GM19193 (cell line): Measurements from ENCODE around the gene IL23R.

Experiments
- POLR2A ChIP-seq: IDR thresholded peaks from 4 replicates; pipeline ENCODE4 v1.6.1; 2011; ENCODE audit not compliant: insufficient read depth, insufficient read length; ENCODE audit errors: extremely low read depth

The IL23R gene

GRCh38 chr1:67143966-67144365 lies 22.3 kb upstream of the IL23R start:
- no peak for TF ChIP-seq POLR2A

GRCh38 chr1:67144696-67145095 lies 21.6 kb upstream of the IL23R start:
- TF ChIP-seq POLR2A = no peak

GRCh38 chr1:67146101-67146500 lies 20.2 kb upstream of the IL23R start:
- no peak for TF ChIP-seq POLR2A

GRCh38 chr1:67146539-67146938 lies 19.7 kb upstream of the IL23R start:
- TF ChIP-seq POLR2A = no peak

- TF ChIP-seq POLR2A = no peak
These were observed 17.6 kb upstream of the IL23R start for GRCh38 chr1:67148516-67149178.

GRCh38 chr1:67149179-67149770 lies 17.0 kb upstream of the IL23R start:
- TF ChIP-seq POLR2A = no peak

- TF ChIP-seq POLR2A = no peak
These were observed 15.3 kb upstream of the IL23R start for GRCh38 chr1:67150931-67151330.

- TF ChIP-seq POLR2A = no peak
These were observed 7.9 kb upstream of the IL23R start for GRCh38 chr1:67158401-67158800.

GRCh38 chr1:67159233-67159632 lies 7.0 kb upstream of the IL23R start:
- TF ChIP-seq POLR2A = no peak

- no peak for TF ChIP-seq POLR2A
These were observed 3.3 kb upstream of the IL23R start for GRCh38 chr1:67162954-67163353.

GRCh38 chr1:67165468-67166041 lies 699 bp upstream of the IL23R start:
- TF ChIP-seq POLR2A = no peak

GRCh38 chr1:67169496-67169895 lies 3.2 kb downstream of the IL23R start:
- TF ChIP-seq POLR2A = no peak

- TF ChIP-seq POLR2A = no peak
These were observed 3.7 kb downstream of the IL23R start for GRCh38 chr1:67169932-67170331.

GRCh38 chr1:67170751-67171573 lies 4.7 kb downstream of the IL23R start:
- no peak for TF ChIP-seq POLR2A

GRCh38 chr1:67171574-67171955 lies 5.3 kb downstream of the IL23R start:
- no peak for TF ChIP-seq POLR2A
